Brain microvascular endothelial cell (primary cell): ENCODE measurements around the gene CRNKL1.

ENCODE experiments used
- DNase-seq: peaks from one replicate; pipeline ENCODE4 v3.0.0-alpha.2; 2020
- H3K27ac ChIP-seq: fragments of 250-450 bp; sonication (Bioruptor Pico); 2 replicates; pipeline ENCODE4 v1.5.1; 2020; ENCODE audit warnings: mild to moderate bottlenecking, moderate library complexity
- H3K27me3 ChIP-seq: fragments of 250-450 bp; sonication (Bioruptor Pico); replicated peaks from 2 replicates; pipeline ENCODE4 v1.5.1; 2020; ENCODE audit warnings: mild to moderate bottlenecking
- H3K36me3 ChIP-seq: fragments of 250-450 bp; sonication (Bioruptor Pico); replicated peaks from 2 replicates; pipeline ENCODE4 v1.5.1; 2020; ENCODE audit warnings: mild to moderate bottlenecking
- H3K4me3 ChIP-seq: 2 replicates; pipeline ENCODE4 v1.5.1; 2011; ENCODE audit warnings: low read depth, mild to moderate bottlenecking, control low read depth, low read length, moderate library complexity
- CTCF ChIP-seq: IDR thresholded peaks from 2 replicates; pipeline ENCODE4 v1.5.1; 2011; ENCODE audit warnings: low read depth, mild to moderate bottlenecking, moderate library complexity, low read length, control low read depth, inconsistent platforms; ENCODE audit errors: missing control alignments
- in situ Hi-C: cut with HindIII; loops from 2 replicates; pipeline ENCODE4 v1.10.0; 2017; ENCODE audit warnings: low sequenced_read_pairs, low pct_ligation_motif_present

The CRNKL1 gene

GRCh38 chr20:20002101-20002998 is 49.9 kb downstream of the CRNKL1 start:
- H3K36me3 ChIP-seq: peaks cover 36% of the 10 kb centered on the region
- H3K4me3 ChIP-seq: no peak overlapping the region
- no peak for TF ChIP-seq CTCF
- H3K27ac ChIP-seq: no peak overlapping the region
- DNase-seq: no peak
- no peaks in the 10 kb centered on the region for H3K27me3 ChIP-seq
- in situ Hi-C loops: no loop called here

- peaks cover 50% of the 10 kb centered on the region for H3K36me3 ChIP-seq
- no peak for DNase-seq
- no peaks in the 10 kb centered on the region for H3K27me3 ChIP-seq
- TF ChIP-seq CTCF: no peak
- no peak overlapping the region for H3K4me3 ChIP-seq
- in situ Hi-C loops: no loop called here
- no peak overlapping the region for H3K27ac ChIP-seq
These were observed 51.9 kb downstream of the CRNKL1 start for GRCh38 chr20:20000211-20000968.

GRCh38 chr20:19998990-19999705 is 53.1 kb downstream of the CRNKL1 start:
- in situ Hi-C loops: loop anchor here (25.0 kb wide), 1 partner anchor 312 kb away; no protein-coding TSS in a partner anchor
- peaks cover 53% of the 10 kb centered on the region for H3K36me3 ChIP-seq
- no peak for DNase-seq

GRCh38 chr20:19996917-19997316 is 55.3 kb downstream of the CRNKL1 start:
- Histone ChIP-seq H3K27ac (no peak overlapping the region), H3K36me3 (peaks cover 53% of the 10 kb centered on the region)
- no peak for DNase-seq

More at GRCh38 chr20:19998990-19999705, 53.1 kb downstream of the CRNKL1 start:
- Histone ChIP-seq H3K27me3 (no peaks in the 10 kb centered on the region), H3K4me3 (no peak overlapping the region), H3K27ac (no peak overlapping the region)
- TF ChIP-seq CTCF: no peak

More at GRCh38 chr20:19996917-19997316, 55.3 kb downstream of the CRNKL1 start:
- Histone ChIP-seq H3K27me3 (no peaks in the 10 kb centered on the region), H3K4me3 (no peak overlapping the region)
- in situ Hi-C loops: loop anchor here (25.0 kb wide), 1 partner anchor 310 kb away; no protein-coding TSS in a partner anchor
- TF ChIP-seq CTCF: no peak
